Measurements from ENCODE around the gene GPRIN2. TPM values are rescaled to one million over a fixed set of nuclear protein-coding genes. Genes with fewer than 3 reads are reported as not detected.
A peak's percentile ranks its signal among the peaks of the same experiment; 100 is the strongest.

The GPRIN2 gene
- total RNA-seq, 1 donor from 2014 or later: 3.0 TPM

GRCh38 chr10:46517541-46517940 is 38.9 kb downstream of the GPRIN2 start:
- Histone ChIP-seq H2AFZ (ENCODE audit: low read depth, low read length) (no peak overlapping the region), H3K27me3 (ENCODE audit: insufficient read depth, low read length) (no peaks in the 10 kb centered on the region), H3K4me2 (ENCODE audit: low read length) (no peak overlapping the region), H3K4me1 (ENCODE audit: insufficient read depth, low read length) (peaks cover 17% of the 10 kb centered on the region), H3K79me2 (ENCODE audit: insufficient read depth, low read length) (no peaks in the 10 kb centered on the region), H3K36me3 (ENCODE audit: insufficient read depth, low read length) (no peaks in the 10 kb centered on the region), H3K4me3 (ENCODE audit: insufficient read depth, low read depth, low read length) (no peak overlapping the region), H3K27ac (ENCODE audit: low read depth, low read length) (no peak overlapping the region), H3K9me3 (ENCODE audit: insufficient read depth, low read depth, low read length) (no peaks in the 10 kb centered on the region), H4K20me1 (ENCODE audit: insufficient read depth, low read length) (no peaks in the 10 kb centered on the region), H3K9ac (ENCODE audit: low read length) (no peak overlapping the region)
- FAIRE-seq (no peak), DNase-seq (ENCODE audit: low read depth) (no peak)
- no peaks in the 10 kb centered on the region for H3K36me3 Mint-ChIP-seq (ENCODE audit: low read depth, unreplicated experiment)
- no peaks in the 10 kb centered on the region for H3K9me3 Mint-ChIP-seq (ENCODE audit: unreplicated experiment)
- H3K27ac Mint-ChIP-seq (ENCODE audit: unreplicated experiment): peak overlapping the region; percentile 80
- H3K4me1 Mint-ChIP-seq (ENCODE audit: low read depth, unreplicated experiment): peaks cover 11% of the 10 kb centered on the region
- no peaks in the 10 kb centered on the region for H3K27me3 Mint-ChIP-seq (ENCODE audit: low read depth, unreplicated experiment)
- H3K4me3 Mint-ChIP-seq (ENCODE audit: unreplicated experiment): no peak overlapping the region
- no peak for TF ChIP-seq EZH2 (IDR thresholded peaks at IDR 0.05; ENCODE audit: insufficient read depth, low read length)
- TF ChIP-seq, protein P1, sequence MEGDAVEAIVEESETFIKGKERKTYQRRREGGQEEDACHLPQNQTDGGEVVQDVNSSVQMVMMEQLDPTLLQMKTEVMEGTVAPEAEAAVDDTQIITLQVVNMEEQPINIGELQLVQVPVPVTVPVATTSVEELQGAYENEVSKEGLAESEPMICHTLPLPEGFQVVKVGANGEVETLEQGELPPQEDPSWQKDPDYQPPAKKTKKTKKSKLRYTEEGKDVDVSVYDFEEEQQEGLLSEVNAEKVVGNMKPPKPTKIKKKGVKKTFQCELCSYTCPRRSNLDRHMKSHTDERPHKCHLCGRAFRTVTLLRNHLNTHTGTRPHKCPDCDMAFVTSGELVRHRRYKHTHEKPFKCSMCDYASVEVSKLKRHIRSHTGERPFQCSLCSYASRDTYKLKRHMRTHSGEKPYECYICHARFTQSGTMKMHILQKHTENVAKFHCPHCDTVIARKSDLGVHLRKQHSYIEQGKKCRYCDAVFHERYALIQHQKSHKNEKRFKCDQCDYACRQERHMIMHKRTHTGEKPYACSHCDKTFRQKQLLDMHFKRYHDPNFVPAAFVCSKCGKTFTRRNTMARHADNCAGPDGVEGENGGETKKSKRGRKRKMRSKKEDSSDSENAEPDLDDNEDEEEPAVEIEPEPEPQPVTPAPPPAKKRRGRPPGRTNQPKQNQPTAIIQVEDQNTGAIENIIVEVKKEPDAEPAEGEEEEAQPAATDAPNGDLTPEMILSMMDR (IDR thresholded peaks at IDR 0.05; ENCODE audit: insufficient read depth, low read depth, low read length): no peak

GRCh38 chr10:46516660-46517416 is 39.6 kb downstream of the GPRIN2 start:
- Histone ChIP-seq H3K4me3 (ENCODE audit: insufficient read depth, low read depth, low read length) (no peak overlapping the region), H3K27me3 (ENCODE audit: insufficient read depth, low read length) (no peaks in the 10 kb centered on the region), H3K4me2 (ENCODE audit: low read length) (peak overlapping the region; percentile 14), H2AFZ (ENCODE audit: low read depth, low read length) (peak overlapping the region; percentile 45), H3K79me2 (ENCODE audit: insufficient read depth, low read length) (no peaks in the 10 kb centered on the region), H3K27ac (ENCODE audit: low read depth, low read length) (no peak overlapping the region), H3K9ac (ENCODE audit: low read length) (no peak overlapping the region), H3K9me3 (ENCODE audit: insufficient read depth, low read depth, low read length) (no peaks in the 10 kb centered on the region), H4K20me1 (ENCODE audit: insufficient read depth, low read length) (no peaks in the 10 kb centered on the region), H3K4me1 (ENCODE audit: insufficient read depth, low read length) (peaks cover 17% of the 10 kb centered on the region), H3K36me3 (ENCODE audit: insufficient read depth, low read length) (no peaks in the 10 kb centered on the region)
- no peaks in the 10 kb centered on the region for H3K36me3 Mint-ChIP-seq (ENCODE audit: low read depth, unreplicated experiment)
- TF ChIP-seq, protein P1 (IDR thresholded peaks at IDR 0.05; ENCODE audit: insufficient read depth, low read depth, low read length): no peak
- no peak for TF ChIP-seq EZH2 (IDR thresholded peaks at IDR 0.05; ENCODE audit: insufficient read depth, low read length)
- peak overlapping the region; percentile 80 for H3K27ac Mint-ChIP-seq (ENCODE audit: unreplicated experiment)
- H3K4me1 Mint-ChIP-seq (ENCODE audit: low read depth, unreplicated experiment): peaks cover 11% of the 10 kb centered on the region
- DNase-seq (ENCODE audit: low read depth): peak; percentile 80
- no peaks in the 10 kb centered on the region for H3K9me3 Mint-ChIP-seq (ENCODE audit: unreplicated experiment)
- peak; percentile 92 for FAIRE-seq
- no peaks in the 10 kb centered on the region for H3K27me3 Mint-ChIP-seq (ENCODE audit: low read depth, unreplicated experiment)
- H3K4me3 Mint-ChIP-seq (ENCODE audit: unreplicated experiment): no peak overlapping the region

GRCh38 chr10:46515793-46516192 is 40.7 kb downstream of the GPRIN2 start:
- Histone ChIP-seq H3K79me2 (ENCODE audit: insufficient read depth, low read length) (no peaks in the 10 kb centered on the region), H3K4me1 (ENCODE audit: insufficient read depth, low read length) (peaks cover 10% of the 10 kb centered on the region), H3K9ac (ENCODE audit: low read length) (no peak overlapping the region), H3K36me3 (ENCODE audit: insufficient read depth, low read length) (no peaks in the 10 kb centered on the region), H3K4me2 (ENCODE audit: low read length) (no peak overlapping the region), H3K27ac (ENCODE audit: low read depth, low read length) (no peak overlapping the region), H3K27me3 (ENCODE audit: insufficient read depth, low read length) (no peaks in the 10 kb centered on the region), H4K20me1 (ENCODE audit: insufficient read depth, low read length) (no peaks in the 10 kb centered on the region), H3K9me3 (ENCODE audit: insufficient read depth, low read depth, low read length) (no peaks in the 10 kb centered on the region), H3K4me3 (ENCODE audit: insufficient read depth, low read depth, low read length) (no peak overlapping the region), H2AFZ (ENCODE audit: low read depth, low read length) (no peak overlapping the region)
- H3K9me3 Mint-ChIP-seq (ENCODE audit: unreplicated experiment): no peaks in the 10 kb centered on the region
- H3K36me3 Mint-ChIP-seq (ENCODE audit: low read depth, unreplicated experiment): no peaks in the 10 kb centered on the region
- H3K4me1 Mint-ChIP-seq (ENCODE audit: low read depth, unreplicated experiment): peaks cover 11% of the 10 kb centered on the region
- DNase-seq (ENCODE audit: low read depth): no peak
- FAIRE-seq: no peak
- no peak for TF ChIP-seq EZH2 (IDR thresholded peaks at IDR 0.05; ENCODE audit: insufficient read depth, low read length)
- TF ChIP-seq, protein P1 (IDR thresholded peaks at IDR 0.05; ENCODE audit: insufficient read depth, low read depth, low read length): no peak
- no peaks in the 10 kb centered on the region for H3K27me3 Mint-ChIP-seq (ENCODE audit: low read depth, unreplicated experiment)
- no peak overlapping the region for H3K4me3 Mint-ChIP-seq (ENCODE audit: unreplicated experiment)
- no peak overlapping the region for H3K27ac Mint-ChIP-seq (ENCODE audit: unreplicated experiment)

All from astrocyte (in vitro differentiated cells and primary cell).